ENCODE data around the gene SEC22C. TPM values are rescaled to one million over a fixed set of nuclear protein-coding genes. Genes with fewer than 3 reads are reported as not detected.

Gene SEC22C
- total RNA-seq, 4 donors from 2014 or later: 56.0 to 84.4 (median 72.1) TPM

GRCh38 chr3:42535981-42536784 lies 45.6 kb downstream of the SEC22C start:
- WGBS, 2 donors (ENCODE audit: low coverage in 1 of 2): 44 to 48% methylated on average over 3 to 4 of the region's 35 CpGs
- no peak overlapping the region for H3K27ac ChIP-seq
- no peak for ATAC-seq

GRCh38 chr3:42533161-42533897 lies 48.4 kb downstream of the SEC22C start:
- Histone ChIP-seq H3K4me1 (no peaks in the 10 kb centered on the region), H3K36me3 (no peaks in the 10 kb centered on the region), H3K27ac (no peak overlapping the region), H3K4me3 (no peak overlapping the region), H3K9me3 (no peaks in the 10 kb centered on the region), H3K27me3 (no peaks in the 10 kb centered on the region)
- no peak for ATAC-seq
- 60 to 83% methylated on average over 1 to 3 of the region's 7 CpGs for WGBS, 2 donors (ENCODE audit: low coverage in 1 of 2)
- TF ChIP-seq EP300 (IDR thresholded peaks at IDR 0.05): no peak
- no peak for TF ChIP-seq POLR2A (IDR thresholded peaks at IDR 0.05)
- TF ChIP-seq CTCF (IDR thresholded peaks at IDR 0.05): no peak
- TF ChIP-seq POLR2AphosphoS5 (IDR thresholded peaks at IDR 0.05): no peak

More at GRCh38 chr3:42535981-42536784, 45.6 kb downstream of the SEC22C start:
- Histone ChIP-seq H3K4me1 (peaks cover 0 to 3% (median 0%) of the 10 kb centered on the region in 3 donors), H3K9me3 (no peaks in the 10 kb centered on the region), H3K36me3 (no peaks in the 10 kb centered on the region), H3K4me3 (no peak overlapping the region), H3K27me3 (no peaks in the 10 kb centered on the region)
- no peak for TF ChIP-seq POLR2AphosphoS5 (IDR thresholded peaks at IDR 0.05)
- TF ChIP-seq EP300 (IDR thresholded peaks at IDR 0.05): no peak
- TF ChIP-seq POLR2A (IDR thresholded peaks at IDR 0.05): no peak
- TF ChIP-seq CTCF (IDR thresholded peaks at IDR 0.05): peak in 1 of 4 experiments; percentile 10

- no peaks in the 10 kb centered on the region for H3K9me3 ChIP-seq
- no peak overlapping the region for H3K4me3 ChIP-seq
- ATAC-seq: no peak
- WGBS, 2 donors (ENCODE audit: low coverage in 1 of 2): 57 to 83% methylated on average over 1 to 3 of the region's 4 CpGs
- no peaks in the 10 kb centered on the region for H3K27me3 ChIP-seq
- TF ChIP-seq EP300 (IDR thresholded peaks at IDR 0.05) (no peak), POLR2AphosphoS5 (IDR thresholded peaks at IDR 0.05) (no peak), POLR2A (IDR thresholded peaks at IDR 0.05) (no peak), CTCF (IDR thresholded peaks at IDR 0.05) (no peak)
- no peaks in the 10 kb centered on the region for H3K36me3 ChIP-seq
- H3K27ac ChIP-seq: no peak overlapping the region
- no peaks in the 10 kb centered on the region for H3K4me1 ChIP-seq
These were observed 49.5 kb downstream of the SEC22C start for GRCh38 chr3:42532229-42532628.

GRCh38 chr3:42531470-42531869 lies 50.3 kb downstream of the SEC22C start:
- no peak for ATAC-seq
- H3K4me3 ChIP-seq: no peak overlapping the region

More at GRCh38 chr3:42531470-42531869, 50.3 kb downstream of the SEC22C start:
- WGBS, 2 donors (ENCODE audit: low coverage in 1 of 2): 40% methylated on average over 1 of the region's 6 CpGs; no CpG with 5 or more reads in 1 of the 2 donors
- Histone ChIP-seq H3K36me3 (no peaks in the 10 kb centered on the region), H3K27me3 (no peaks in the 10 kb centered on the region), H3K27ac (no peak overlapping the region), H3K9me3 (no peaks in the 10 kb centered on the region), H3K4me1 (no peaks in the 10 kb centered on the region)
- TF ChIP-seq EP300 (IDR thresholded peaks at IDR 0.05) (no peak), POLR2A (IDR thresholded peaks at IDR 0.05) (no peak), POLR2AphosphoS5 (IDR thresholded peaks at IDR 0.05) (no peak), CTCF (IDR thresholded peaks at IDR 0.05) (no peak)
